Central memory CD4-positive, alpha-beta T cell (primary cell): Measurements from ENCODE around the gene KIF4A.
A peak's percentile ranks its signal among the peaks of the same experiment; 100 is the strongest.
"Not testable (repeated sequence)": the region's sequence is repeated elsewhere in the genome, so short reads cannot be mapped to it uniquely, and the experiment has no call there.

Experiments
- DNase-seq: peaks from one replicate; pipeline ENCODE4 v3.0.0; 2022
- total RNA-seq, 3 experiments: gene quantifications; one replicate each; lab custom pipeline; 2026; lab: John Stamatoyannopoulos, UW

The KIF4A gene, protein sequence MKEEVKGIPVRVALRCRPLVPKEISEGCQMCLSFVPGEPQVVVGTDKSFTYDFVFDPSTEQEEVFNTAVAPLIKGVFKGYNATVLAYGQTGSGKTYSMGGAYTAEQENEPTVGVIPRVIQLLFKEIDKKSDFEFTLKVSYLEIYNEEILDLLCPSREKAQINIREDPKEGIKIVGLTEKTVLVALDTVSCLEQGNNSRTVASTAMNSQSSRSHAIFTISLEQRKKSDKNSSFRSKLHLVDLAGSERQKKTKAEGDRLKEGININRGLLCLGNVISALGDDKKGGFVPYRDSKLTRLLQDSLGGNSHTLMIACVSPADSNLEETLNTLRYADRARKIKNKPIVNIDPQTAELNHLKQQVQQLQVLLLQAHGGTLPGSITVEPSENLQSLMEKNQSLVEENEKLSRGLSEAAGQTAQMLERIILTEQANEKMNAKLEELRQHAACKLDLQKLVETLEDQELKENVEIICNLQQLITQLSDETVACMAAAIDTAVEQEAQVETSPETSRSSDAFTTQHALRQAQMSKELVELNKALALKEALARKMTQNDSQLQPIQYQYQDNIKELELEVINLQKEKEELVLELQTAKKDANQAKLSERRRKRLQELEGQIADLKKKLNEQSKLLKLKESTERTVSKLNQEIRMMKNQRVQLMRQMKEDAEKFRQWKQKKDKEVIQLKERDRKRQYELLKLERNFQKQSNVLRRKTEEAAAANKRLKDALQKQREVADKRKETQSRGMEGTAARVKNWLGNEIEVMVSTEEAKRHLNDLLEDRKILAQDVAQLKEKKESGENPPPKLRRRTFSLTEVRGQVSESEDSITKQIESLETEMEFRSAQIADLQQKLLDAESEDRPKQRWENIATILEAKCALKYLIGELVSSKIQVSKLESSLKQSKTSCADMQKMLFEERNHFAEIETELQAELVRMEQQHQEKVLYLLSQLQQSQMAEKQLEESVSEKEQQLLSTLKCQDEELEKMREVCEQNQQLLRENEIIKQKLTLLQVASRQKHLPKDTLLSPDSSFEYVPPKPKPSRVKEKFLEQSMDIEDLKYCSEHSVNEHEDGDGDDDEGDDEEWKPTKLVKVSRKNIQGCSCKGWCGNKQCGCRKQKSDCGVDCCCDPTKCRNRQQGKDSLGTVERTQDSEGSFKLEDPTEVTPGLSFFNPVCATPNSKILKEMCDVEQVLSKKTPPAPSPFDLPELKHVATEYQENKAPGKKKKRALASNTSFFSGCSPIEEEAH
- total RNA-seq: 0.22 to 1.3 (median 0.58) reads per million in 3 experiments

DNA sequence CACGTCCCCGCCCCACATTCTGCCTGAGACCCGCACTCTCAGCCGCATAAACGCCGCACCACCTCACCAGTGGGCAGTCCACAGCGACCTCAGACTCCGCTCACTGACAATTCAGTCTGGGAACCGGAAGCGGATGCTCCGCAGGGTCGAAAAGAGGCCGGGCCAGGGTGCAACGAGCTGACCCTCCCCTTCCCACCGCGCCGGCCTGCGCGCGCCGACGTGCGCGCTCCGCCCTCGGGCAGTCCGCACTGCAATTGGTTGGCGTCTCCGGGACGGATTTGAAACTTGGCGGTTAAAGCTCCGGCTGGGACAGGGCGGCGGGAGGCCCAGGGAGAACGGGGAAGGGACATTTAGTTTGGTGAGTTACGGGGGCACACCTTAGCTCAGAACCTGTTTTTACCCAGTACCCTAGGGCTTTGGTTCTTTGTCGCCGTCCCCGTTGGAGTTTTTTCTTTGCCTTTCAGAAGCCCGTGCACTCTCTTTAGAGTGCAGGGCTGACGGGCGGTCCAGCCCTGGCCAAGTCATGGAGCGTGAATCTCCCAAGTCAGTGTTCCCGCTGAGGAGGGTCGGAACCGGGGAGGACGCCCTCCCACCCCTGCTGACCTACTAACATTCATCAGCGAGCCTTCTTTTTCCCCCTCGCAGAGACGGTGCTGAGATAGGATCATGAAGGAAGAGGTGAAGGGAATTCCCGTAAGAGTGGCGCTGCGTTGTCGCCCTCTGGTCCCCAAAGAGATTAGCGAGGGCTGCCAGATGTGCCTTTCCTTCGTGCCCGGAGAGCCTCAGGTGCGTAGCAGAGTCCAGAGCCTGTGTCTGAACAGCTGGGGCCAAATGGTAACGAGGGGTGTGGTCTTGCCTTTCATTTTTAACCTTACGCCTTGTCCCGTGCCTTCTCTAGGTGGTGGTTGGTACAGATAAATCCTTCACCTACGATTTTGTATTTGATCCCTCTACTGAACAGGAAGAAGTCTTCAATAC is at the start of gene KIF4A, which contains the start of gene PDZD11:
Gene KIF4A, plus strand, starts transcription at position 312 of the 978 bp plus-strand sequence. Its CDS starts 355 bp downstream, at position 667.
Gene PDZD11, minus strand, starts transcription at position 135 of the 978 bp plus-strand sequence. CDS start 586 bp downstream, outside the sequence.
- DNase-seq: peak; percentile 73

DNA sequence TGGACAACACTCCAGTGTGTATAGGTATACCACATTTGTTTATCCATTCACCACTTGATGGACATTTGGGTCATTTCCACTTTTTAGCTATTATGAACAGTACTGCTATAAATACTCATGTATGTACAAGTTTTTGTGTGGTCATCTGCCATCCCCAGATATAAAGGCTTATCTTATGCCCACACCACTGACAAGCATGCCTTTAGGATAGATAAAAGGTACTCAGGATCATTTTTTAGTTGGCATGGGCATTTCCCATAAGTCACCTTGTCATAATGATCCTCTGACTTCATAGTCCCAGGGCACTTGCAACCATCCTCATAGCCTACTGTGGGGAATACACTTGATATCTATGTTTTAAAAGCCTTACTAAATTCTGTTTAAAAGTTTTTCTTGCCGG is 49.2 kb upstream of the KIF4A start:
- DNase-seq: no peak

- no peak for DNase-seq
These were observed 48.4 kb upstream of the KIF4A start for GRCh38 chrX:70241501-70241900.

GRCh38 chrX:70243601-70244000 is 46.3 kb upstream of the KIF4A start:
- not testable (repeated sequence) for DNase-seq

DNA sequence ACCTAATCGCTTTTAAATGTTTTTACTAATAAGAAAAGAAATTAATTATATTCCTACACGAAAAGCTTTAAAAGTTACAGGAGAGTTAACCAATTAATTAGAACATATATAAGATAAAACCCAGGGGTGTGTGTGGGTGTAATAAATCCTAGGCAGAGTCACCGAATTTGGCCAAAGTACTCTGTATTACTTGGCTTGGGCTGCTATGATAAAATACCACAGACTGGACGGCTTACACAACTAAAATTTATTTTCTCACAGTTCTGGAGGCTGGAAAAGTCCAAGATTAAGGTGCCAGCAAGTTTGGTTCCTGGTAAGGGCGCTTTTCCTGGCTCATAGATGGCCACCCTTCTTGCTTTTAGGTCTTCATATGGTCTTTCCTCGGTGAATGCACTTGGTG is 45.0 kb upstream of the KIF4A start:
- DNase-seq: no peak

GRCh38 chrX:70247252-70247651 is 42.7 kb upstream of the KIF4A start:
- no peak for DNase-seq

- DNase-seq: no peak
These were observed 37.4 kb upstream of the KIF4A start for GRCh38 chrX:70252491-70252890.

GRCh38 chrX:70253377-70254062 is 36.4 kb upstream of the KIF4A start:
- no peak for DNase-seq

DNA sequence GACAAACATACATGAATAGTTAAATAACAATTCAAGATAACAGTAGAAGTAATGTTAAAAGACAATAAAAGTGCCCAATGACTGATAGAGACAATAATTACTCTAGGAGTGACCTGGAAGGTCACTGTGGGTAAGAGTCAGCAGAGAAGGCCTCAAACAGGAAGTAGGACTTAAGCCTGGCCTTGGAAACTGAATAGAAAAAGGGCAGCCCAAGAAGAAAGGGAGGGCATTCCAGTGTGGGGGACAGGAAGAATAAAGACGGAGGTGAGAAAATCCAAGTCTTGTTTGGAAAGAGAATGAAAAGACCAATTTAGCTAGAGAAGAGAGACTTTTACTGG is 35.9 kb upstream of the KIF4A start:
- no peak for DNase-seq

GRCh38 chrX:70254909-70255308 is 35.0 kb upstream of the KIF4A start:
- DNase-seq: no peak

DNA sequence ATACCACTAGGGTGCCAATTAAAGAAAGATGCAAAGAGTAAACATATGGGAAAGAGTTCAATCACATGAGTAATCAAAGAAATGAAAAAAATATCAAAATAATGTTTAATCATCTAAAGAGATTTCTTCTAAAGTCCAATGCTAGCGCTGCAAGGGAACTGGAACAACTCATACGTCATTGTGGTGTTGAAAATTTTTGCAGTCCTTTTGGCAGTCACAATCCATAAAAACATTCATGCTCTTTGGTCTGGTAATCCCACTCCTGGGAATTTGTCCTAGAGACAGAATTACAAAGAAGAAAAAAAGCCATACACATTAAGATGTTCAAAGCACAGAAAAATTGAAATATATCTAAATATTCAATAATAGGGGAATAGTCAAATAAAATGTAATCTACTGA is 34.5 kb upstream of the KIF4A start:
- DNase-seq: no peak

DNA sequence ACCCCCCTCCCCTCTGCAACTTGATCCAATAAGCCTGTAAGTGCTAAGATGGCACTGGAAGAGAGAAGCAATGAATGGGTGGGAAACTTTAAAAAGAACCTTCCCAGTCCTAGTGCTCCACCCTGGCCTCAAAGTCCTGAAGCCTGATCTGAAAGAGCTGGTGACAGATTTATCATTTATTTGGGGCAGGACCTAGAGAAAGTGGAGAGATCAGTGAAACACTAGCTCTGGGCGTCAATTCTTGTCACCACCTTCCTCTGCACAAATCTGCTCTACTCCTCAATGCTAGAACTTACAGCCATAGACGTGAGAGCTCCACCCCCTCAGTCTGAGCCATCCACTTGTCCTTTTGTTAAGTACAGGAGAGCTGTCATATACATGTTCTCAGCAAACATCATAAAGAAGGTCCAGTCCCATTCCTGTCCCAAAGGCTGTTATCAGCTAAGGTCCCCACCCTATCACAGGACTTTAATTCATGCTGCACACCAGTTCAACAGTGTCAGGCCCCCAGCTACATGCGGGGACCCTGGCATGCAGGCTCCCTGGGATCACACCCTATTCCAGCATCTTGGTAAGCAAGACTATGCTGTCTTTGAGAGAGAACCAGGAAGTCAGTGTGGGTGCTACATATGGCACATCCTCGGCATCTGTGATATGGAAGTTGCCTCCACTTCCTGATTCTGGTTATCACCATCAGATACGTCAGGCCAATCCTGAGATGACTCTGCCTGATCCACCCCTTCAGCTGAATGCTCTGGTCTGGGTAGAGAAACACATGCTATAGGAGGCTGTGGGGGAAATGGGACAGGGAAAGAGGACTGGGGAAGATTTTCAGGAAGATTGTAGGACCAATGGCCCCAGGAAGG is 32.2 kb upstream of the KIF4A start:
- DNase-seq: no peak

DNA sequence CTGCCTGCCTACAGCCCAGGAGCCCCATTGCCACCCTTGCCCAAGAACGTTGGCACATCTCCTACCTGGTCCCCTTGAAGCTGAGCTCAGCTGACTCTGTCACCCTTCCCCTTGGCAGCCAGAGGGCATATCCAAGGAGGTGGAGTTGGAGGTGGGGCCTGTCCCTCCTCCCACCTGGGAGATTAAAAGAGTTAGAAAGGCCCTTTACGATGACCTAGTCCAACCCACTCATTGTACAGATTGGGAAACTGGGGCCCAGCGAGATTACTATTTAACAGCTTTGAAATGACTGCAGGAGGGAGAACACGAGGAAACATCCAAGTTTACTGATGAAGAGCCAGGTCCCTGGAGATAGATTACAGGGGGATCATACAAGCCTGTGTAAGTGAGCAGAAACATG is 29.8 kb upstream of the KIF4A start, which contains the start of gene P2RY4:
Gene P2RY4, minus strand, starts transcription at position 101 of the 400 bp plus-strand sequence. CDS start 580 bp downstream, outside the sequence.
- no peak for DNase-seq

DNA sequence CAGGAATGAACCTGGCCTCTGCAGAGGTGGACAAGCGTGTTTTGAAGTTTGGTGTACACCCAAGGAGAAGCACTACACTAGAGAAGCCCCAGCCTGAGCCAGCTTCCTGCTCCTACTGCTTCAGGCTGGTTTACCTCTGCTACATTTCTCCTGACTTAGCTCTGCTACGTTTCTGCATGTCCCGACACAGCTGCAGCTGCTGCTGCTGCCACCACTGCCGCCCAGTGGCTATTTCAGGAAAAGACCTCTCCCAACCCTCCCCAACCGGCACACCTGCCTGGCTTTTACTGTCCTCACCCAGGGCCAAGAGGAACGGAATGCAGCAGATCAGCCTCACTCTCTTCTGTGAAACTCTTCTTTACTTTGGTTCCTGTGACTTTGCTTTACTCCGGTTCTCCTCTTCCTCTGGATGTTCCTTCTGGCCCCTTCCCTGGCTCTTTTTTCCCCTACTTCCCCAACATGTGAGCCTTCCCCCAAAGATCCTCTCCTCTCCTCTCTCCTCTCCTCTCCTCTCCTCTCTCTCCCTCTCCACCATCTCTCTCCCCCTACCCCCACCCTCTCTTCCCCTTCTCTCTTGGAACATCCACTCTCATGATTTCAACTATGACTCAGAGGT is 26.8 kb upstream of the KIF4A start:
- no peak for DNase-seq

- no peak for DNase-seq
These were observed 25.1 kb upstream of the KIF4A start for GRCh38 chrX:70264784-70265183.

GRCh38 chrX:70268034-70268433 is 21.9 kb upstream of the KIF4A start, which contains the start of gene ARR3:
Gene ARR3, plus strand, starts transcription at chrX:70268334. Its CDS starts 1,052 bp downstream, at chrX:70269386.
- DNase-seq: no peak

DNA sequence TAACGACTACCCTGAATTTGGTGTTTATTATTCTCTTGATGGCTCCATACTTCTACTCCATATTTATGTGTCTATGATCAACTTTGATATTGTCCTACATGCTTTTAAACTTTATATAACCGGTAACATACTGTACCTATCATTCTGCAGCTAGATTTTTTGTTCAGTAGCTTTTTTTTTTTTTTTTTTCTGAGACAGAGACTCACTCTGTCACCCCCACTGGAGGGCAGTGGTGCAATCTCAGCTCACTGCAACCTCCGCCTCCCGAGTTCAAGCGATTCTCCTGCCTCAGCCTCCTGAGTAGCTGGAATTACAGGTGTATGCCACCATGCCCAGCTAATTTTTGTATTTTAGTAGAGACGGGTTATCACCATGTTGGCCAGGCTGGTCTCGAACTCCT is 15.9 kb upstream of the KIF4A start:
- not testable (repeated sequence) for DNase-seq

DNA sequence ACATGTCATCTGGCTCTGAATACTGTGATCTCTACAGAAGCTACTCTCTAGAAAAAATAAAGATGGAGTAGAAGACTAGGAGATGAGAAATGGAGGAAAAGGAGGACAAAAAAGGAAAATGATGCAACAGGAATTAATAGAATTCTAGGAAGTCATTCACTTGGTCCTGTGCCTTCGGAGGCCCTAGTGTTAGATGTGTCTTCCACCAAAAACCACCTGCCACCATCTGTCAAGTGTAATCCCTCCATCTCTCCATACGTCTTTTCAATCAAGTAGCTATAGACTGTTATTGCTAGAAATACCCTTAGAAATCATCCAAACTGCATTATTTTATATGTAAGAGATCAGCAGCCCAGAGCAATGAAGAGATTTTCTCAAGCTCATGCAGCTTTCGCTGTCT is 10.8 kb upstream of the KIF4A start:
- no peak for DNase-seq

GRCh38 chrX:70280573-70280972 is 9.3 kb upstream of the KIF4A start:
- no peak for DNase-seq
